Measurements from ENCODE around the gene FBF1.
A peak's percentile ranks its signal among the peaks of the same experiment; 100 is the strongest.
"Not testable (repeated sequence)": the region's sequence is repeated elsewhere in the genome, so short reads cannot be mapped to it uniquely, and the experiment has no call there.

The FBF1 gene, protein sequence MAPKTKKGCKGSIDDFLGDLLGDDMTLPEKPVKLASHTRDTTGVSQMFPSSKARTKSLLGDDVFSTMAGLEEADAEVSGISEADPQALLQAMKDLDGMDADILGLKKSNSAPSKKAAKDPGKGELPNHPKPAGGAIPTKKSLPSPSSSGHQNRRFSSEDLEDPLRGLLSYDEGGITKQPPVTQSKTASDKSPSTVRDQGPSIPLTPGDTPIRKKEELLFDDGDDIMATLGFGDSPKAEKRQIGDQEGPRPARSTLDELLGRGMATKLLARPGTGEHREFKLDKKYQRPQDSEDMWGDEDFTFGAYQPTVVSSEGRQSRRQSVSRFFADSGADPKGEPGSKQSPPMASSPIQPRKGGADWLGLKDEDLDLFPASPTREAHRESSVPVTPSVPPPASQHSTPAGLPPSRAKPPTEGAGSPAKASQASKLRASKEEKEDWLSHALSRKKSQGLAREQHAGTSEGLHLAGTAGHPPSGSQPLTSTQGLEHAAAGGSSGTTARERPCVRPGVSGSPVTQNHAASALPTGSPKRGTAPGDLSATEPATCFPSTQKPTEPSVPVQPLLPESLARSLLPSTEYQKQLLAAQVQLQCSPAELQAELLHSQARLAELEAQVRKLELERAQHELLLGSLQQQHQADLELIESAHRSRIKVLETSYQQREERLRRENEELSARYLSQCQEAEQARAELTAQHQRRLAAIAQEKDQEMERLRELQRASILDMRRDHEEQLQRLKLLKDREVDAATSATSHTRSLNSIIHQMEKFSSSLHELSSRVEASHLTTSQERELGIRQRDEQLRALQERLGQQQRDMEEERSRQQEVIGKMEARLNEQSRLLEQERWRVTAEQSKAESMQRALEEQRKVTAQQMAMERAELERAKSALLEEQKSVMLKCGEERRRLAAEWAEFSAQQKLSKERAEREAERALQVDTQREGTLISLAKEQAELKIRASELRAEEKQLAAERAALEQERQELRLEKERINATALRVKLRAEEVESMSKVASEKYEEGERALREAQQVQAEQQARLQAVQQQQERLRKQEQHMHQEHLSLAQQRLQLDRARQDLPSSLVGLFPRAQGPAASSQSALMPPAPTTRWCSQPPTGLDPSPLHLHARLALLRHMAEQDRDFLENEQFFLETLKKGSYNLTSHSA

DNA sequence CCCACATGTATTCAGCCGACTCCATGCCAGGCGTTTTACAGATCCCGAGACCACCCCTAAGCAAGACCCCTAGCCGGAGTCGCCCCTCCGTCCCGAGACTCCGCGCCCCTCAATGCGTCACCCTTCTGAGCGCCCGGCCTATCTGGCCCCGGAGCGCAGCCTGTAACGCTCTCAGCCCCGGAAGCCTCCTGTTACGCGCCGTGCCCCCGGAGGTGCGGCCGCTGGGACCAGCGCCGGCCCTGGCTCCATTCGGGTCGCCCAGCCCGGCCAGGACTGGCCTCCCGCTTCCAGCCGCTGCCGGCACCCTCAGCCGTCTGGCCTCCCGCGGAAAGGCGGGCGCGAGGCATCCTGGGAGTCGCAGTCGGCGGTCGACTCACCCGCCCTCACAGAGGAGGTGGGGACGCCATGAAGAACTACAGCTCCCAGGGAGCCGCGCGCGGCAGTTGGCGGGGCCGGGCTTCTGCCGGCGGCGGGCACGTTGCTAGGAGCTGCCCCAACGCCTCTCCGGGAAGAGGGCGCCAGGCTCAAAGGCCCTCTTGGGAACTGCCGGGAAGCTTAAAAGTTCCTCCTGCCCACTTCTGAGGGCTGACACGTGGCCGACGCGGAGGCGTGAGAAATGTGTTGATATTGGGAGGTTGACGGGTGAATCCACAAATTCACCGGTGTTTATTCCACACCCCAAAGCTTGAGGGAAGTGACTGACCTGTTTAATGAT is at the start of gene FBF1:
Gene FBF1 (minus strand): TSS at position 316 of the 715 bp plus-strand sequence. CDS start 2,893 bp downstream, outside the sequence.
- DNase-seq (ENCODE audit: low spot score), result peak; percentile 98

DNA sequence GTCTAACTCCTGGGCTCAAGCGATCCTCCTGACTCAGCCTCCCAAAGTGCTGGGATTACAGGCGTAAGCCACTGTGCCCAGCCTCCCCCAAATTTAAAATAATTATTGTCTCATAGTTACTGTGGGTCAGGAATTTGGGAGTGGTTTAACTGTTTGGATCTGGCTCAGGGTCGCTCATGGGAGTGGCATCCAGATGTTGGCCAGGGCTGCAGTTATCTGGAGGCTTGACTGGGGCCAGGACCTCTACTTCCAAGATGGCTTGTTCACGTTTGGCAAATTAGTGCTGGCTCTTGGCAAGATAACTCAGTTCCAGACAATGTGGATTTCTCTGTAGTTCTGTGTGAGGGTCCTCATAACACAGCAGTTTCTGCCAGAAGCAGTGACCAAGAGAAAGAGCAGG is 46.2 kb upstream of the FBF1 start:
- peak; percentile 9 for DNase-seq (ENCODE audit: low spot score)

DNA sequence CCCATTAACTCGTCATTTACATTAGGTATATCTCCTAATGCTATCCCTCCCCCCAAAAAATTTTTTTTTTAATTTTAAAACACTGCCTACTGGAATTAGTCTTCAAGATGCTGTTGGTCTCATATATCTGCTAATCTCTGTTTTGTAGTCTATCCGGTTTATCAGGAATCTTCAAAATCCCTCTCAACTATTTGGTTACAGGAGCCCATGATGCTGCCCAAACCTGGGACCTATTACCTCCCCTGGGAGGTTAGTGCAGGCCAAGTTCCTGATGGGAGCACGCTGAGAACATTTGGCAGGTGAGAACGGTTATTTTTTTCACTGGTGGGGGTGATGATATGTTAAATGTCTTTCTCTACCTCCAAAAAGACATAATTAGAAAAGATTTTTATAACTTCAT is 45.1 kb upstream of the FBF1 start:
- DNase-seq (ENCODE audit: low spot score), result no peak

DNA sequence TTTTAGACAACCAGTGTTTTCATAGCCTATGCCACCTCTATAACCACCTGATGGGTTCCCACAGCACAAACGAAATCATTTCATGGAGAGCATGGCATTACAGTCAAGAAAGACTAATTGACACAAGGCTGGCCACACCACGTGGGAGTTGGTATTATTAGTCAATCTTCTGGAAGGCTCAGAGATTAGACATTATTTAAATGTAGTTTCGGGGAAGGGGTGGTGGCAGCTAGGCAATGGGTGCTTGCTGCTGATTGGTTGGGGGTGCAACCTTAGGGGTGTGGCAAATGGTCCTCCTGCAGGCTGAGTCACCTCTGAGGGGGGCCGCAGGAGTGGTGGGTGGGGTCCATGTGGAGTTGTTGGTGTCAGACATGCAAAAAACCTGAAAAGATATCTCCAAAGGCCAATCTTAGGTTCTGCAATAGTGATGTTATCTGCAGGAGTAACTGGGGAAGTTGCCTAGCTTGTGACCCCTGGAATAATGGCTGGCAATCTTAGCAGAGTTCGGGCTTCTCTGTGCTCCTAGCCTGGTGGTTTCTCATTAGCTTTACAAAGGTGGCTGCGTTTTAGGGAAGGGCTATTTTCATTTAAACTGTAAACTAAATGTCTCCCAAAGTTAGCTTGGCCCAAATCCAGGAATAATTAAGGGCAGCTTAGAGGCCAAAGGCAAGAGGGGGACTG is 42.8 kb upstream of the FBF1 start:
- DNase-seq (ENCODE audit: low spot score), result peak; percentile 33

DNA sequence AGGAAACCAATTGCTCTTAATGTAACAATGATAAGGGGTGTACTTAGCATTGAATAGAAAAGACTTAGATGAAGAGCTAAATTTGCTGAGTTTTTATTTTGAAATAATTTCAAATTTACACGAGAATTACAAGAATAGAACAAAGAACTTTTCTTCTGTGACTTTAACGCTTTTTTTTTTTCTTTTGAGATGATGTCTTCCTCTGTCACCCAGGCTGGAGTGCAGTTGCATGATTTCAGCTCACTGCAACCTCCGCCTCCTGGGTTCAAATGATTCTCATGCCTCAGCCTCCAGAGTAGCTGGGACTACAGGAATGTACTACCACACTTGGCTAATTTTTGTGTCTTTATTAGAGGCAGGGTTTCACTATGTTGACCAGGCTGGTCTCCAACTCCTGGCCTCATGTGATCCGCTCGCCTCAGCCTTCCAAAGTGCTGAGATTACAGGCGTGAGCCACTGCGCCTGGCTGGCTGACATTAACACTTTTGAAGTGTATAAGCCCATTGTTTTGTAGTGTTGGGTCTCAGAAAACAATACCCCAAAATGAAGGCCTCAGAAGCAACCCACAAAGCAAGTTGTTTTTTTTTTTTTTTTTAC is 40.3 kb upstream of the FBF1 start:
- DNase-seq (ENCODE audit: low spot score), result no peak

DNA sequence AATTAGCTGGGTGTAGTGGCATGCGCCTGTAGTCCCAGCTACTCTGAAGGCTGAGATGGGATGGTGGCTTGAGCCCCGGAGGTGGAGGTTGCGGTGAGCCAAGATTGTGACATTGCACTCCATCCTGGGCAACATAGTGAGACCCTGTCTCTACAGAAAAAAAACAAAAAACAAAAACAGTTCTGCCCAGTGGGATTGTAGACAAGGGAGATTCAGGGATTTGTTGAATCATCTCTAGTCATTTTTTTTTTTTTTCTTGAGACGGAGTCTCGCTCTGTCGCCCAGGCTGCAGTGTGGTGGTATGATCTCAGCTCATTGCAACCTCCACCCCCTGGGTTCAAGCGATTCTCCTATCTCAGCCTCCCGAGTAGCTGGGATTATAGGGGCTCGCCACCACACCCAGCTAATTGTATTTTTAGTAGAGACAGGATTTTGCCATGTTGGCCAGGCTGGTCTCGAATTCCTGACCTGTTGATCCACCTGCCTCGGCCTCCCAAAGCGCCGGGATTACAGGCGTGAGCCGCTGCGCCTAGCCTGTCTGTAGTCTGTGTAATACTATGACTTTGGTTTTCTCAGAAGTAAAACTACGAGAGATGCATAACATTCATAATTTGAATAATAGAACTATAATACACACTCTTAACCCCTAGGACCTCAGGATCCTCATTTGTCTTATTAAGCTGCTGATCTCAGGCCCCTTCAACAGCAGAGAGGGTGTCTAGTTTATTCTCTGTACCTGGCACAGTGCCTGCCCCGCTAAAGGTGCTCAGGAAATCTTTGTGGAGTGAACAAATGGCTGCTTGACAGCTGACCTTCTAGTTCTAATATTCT is 39.6 kb upstream of the FBF1 start:
- DNase-seq (ENCODE audit: low spot score), result no peak

DNA sequence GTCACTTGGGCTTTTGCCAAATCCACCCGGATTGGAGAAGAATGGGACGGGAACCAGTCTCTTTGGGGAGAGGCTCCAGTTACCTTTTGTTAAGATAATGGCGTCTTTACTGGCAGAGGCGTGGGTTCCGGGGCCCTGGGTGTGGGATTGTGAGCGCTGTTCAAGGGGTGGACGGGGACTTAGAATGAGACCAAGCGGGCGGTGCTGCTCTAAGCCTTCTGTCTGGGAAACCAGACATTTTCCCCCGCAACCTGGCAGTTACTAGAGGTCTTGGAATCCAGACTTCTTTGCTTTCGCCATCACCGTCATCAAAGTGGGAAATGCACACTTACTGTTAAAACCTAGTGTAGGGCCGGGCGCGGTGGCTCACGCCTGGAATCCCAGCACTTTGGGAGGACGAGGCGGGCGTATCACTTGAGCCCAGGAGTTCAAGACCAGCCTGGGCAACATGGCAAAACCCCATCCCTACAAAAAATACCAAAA is 38.9 kb upstream of the FBF1 start:
- DNase-seq (ENCODE audit: low spot score), result no peak

DNA sequence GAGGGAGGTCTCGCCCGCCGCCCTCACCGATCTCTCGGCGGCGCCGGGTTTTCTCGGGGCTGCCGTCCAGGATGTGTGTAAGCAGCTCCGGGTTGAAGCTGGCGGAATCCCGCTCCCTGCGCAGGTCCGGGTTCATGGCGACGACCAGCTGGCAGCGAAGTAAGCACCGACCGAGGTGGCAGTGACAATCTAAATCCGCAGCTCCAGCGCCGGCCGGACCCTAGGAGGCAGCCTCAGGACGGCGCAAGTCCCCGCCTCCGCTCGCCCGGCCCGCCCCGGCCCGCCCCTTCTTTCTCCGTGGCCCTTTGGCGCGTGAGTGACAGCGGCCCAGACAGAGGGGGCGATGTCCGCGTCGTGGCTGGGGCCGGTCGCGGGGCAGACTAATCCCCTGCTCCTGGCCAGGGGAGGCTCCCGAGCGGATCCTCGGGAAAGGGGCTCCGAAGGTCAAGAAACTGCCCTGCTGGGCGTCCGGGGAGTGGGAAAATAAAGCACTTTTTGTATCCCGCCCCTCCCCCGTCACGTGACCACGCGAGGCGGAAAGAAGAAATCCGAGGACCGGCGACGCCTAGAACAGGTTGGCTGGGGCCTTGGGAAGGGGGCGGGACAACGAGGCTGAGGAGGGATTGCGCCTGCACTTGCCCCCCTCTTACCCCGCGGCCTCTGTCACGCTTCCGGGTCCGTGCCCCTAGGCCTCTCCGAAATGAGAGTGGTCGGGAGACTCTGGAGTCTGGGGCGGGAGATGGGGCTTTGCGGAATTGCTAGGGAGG is 38.3 kb upstream of the FBF1 start, which contains the start of the genes ACOX1 and TEN1:
Gene ACOX1 (minus strand): TSS at position 229 of the 767 bp plus-strand sequence. CDS start 93 bp downstream, at position 136.
Gene TEN1 (plus strand): TSS at position 303 of the 767 bp plus-strand sequence. CDS start 6,953 bp downstream, outside the sequence.
- DNase-seq (ENCODE audit: low spot score), result peak; percentile 94

DNA sequence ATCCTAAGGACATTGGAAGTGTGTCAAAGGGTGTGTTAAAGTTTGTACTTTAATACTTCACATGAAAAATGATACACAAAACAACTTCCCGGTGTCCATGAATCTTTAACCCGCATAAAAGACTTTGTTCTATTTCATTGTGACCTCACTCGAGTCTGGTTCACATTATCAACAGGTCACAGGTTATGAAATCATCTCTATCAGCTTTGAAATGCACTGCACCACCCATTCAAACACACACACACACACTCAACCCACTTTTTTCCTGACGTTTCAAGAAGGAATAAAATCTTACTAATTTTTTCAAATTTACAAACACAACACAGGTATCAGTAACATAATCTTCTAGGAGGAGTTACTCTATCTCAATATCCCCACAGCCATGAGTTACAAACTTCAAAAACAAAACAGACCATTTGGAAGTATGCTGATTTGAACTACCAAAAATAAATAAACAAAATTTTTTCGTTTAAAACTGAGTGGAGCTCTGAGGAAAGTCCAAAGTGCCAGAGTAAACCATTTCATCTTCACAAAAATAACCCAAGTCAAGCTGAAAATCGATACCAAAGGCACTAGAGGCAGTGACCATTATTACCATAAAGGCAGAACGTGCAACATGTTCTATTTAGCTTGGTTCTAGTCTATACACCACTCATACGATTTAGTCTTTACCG is 35.5 kb upstream of the FBF1 start:
- DNase-seq (ENCODE audit: low spot score), result no peak

DNA sequence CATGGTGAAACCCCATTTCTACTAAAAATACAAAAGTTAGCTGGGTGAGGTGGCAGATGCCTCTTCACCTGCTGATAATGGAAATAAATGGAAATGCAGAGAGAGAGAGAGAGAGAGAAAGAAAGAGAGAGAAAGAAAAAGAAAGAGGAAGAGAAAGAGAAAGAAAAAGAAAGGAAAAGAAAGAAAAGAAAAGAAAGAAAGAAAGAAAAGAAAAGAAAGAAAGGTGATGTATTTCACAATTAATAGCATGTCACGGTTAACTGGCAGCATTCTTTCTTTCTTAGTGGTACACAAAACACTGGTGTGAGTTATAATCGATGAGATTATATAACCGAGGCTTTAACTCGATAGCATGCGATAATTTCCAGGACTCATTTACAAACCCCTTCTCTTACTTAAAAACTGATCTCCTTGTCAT is 34.9 kb upstream of the FBF1 start:
- DNase-seq (ENCODE audit: low spot score), result no peak

DNA sequence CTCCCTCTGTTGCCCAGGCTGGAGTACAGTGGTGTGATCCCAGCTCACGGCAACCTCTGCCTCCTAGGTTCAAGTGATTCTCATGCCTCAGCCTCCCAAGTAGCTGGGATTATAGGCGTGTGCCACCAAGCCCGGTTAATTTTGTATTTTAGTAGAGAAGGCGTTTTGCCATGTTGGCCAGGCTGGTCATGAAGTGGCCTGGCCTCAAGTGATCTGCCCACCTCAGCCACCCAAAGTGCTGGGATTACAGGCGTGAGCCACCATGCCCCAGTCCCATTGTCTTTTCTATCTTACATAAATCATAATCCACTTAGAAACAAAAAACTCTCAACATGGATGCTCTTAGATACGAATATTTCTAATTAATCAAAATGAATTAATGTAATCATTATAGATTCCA is 34.3 kb upstream of the FBF1 start:
- DNase-seq (ENCODE audit: low spot score), result not testable (repeated sequence)

DNA sequence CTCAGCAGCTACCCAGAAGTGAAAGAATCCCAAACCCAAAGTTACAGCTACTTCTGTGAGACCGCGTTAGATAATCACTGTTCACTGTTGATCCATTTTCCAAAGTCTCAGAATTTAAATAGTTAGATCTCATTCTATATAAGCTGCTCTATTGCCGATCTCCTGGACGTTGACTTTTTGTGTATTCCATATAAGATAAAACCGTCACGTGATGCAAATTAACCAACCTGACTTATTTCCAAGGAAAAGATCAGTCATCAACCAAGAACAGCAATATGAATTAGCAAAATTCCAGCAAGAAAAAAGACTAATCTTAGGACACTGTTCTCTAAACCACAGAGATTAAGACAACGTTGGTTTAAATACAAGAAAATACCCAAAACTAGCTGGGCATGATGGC is 29.8 kb upstream of the FBF1 start:
- DNase-seq (ENCODE audit: low spot score), result no peak

DNA sequence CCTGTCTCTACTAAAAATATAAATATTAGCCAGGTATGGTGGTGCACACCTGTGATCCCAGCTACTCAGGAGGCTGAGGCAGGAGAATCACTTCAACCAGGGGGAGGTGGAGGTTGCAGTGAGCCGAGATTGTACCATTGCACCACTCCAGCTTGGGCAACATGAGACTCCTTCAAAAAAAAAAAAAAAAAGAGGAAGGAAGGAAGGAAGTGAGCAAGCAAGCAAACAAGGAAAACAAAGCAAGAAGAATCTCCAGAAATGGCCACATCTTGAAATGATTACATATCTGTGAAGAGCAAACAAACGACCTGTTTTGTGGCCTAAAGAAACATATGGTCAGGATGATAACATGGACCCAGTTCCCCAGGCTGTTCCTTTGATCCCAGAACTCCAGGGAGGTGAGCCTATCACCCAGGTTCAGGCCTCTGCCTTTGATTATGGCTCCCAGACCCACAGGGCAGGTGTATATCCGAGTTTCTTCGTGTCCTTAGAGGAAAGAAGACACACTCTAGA is 29.2 kb upstream of the FBF1 start:
- peak; percentile 18 for DNase-seq (ENCODE audit: low spot score)

DNA sequence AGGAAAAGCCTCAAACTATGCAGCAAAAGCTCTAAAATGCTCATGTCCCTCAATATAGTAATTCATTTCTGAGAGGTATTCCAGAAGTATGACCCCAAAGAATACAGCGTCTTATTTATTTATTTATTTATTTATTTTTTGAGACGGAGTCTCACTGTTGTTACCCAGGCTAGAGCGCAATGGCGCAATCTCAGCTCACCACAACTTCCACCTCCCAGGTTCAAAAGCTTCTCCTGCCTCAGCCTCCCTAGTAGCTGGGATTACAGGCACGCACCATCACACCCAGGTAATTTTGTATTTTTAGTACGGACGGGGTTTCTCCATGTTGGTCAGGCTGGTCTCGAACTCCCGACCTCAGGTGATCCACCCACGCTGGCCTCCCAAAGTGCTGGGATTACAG is 28.2 kb upstream of the FBF1 start:
- not testable (repeated sequence) for DNase-seq (ENCODE audit: low spot score)

DNA sequence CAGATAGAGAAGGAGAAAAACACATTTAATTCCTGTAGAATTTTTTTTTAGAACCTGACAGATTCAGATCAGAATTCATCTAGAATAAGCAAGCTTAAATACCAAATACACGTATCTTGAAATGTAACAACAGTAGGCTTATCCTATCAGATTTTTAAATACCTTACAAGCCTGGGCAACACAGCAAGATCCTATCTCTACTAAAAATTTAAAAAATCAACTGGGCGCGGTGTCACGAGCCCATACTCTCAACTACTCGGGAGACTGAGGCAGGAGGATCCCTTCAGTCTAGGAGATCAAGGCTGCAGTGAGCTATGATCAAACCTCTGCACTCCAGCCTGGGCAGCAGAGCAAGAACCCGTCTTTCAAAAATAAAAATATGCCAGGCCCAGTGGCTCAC is 24.6 kb upstream of the FBF1 start:
- no peak for DNase-seq (ENCODE audit: low spot score)

DNA sequence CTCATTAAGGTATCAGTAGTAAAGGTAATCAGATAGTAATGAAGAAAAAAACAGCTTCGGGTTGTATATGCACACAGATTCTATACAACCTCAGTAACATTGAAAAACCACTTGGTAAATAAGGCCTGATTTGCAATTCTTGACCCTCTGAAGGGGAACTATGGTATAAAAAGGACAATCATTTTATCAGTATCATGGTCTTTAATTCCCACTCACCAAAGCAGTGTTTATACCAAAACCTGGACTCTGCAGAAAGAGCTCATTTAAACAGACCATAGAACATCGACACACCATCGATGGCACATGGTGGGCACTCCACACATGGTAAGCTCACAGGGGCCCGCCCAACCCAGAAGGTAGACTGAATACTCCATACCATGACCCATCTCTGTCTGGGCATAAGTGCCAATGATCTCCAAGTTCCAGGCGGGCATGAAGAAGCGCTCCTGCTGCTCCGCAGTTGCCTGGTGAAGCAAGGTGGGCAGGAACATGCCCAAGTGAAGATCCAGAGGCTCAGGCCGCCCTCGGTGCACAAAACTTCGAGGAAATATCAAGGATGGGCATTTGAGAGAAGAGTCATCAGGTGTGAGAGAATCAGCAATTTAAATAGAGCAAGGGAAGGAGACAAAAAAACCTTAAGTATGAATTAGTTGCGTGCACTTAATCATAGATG is 19.1 kb upstream of the FBF1 start:
- no peak for DNase-seq (ENCODE audit: low spot score)

All from GM03348 (cell line).